ENCODE measurements around the gene CDHR4.
"Not testable (repeated sequence)": the region's sequence is repeated elsewhere in the genome, so short reads cannot be mapped to it uniquely, and the experiment has no call there.

Gene CDHR4

DNA sequence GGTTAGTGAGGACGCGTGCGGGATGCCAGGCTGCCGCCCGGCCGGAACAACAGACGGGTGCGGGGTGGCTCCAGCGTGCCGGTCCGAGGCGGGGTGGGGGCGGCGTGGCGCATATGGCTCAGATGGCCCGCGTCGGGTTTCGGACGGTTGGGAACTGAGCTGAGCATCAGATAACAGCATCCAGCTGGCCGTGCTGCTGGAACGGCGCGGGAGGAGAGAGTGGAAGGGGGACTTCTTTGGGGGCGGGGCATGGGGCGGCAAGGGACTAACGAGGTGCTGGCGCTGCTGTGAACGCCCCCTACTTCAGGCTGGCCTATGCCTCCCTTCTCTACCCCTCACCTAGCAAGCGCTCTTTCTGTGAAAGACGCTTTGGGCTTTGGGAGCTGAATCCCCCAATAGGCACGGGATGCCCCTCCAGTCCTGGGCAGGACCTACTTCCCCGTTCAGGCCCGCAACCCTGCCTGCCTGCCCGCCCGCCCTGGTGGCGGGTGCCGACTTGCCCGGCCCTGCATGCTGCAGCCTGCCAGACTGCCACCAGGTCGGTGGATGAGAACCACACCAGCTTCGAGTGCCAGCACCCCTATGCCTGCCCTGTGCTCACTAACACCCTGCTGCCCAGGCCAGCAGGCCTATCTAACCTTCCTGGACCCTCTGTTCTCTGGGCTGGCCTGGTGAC is 3.9 kb upstream of the CDHR4 start:
- no peak for DNase-seq (ENCODE audit: low read depth in 2 of 2)

DNA sequence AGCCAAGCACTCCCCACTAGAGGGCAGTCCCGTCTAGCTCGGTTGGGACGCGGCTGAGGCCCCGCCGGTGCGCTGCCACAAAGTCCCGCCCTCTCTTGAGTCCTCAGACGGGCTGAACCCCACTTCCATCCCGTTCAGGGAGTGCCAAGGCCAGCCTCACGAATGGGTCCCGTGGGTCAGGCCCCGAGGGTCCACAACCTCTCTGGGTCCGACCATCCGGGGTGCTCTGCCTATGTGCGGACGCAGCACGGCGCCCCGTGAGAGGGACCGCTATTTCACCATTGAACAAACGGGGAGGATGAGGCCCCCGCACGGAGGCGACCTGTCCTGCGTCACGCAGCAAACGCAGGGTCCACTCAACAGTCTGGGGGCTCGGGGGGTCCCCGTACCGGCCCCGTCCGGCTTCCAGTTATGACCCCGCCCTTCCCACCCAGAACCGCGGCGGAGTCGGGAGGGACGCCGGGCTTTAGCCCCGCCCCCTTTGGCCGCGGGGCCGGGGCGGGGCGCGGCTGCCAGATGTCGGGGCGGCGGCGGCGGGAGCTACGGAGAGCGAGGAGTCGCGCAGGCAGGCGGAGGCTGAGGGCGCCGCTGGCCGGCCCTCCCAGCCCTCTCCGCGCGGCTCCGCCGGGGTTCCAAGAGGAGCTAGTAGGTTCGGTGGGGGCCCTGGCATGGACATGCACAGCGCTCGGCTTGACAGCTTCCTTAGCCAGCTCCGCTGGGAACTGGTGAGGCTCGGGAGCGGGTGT is 3.2 kb upstream of the CDHR4 start, which contains the start of gene INKA1:
Gene INKA1 (plus strand): TSS at position 543 of the 746 bp plus-strand sequence. CDS start 132 bp downstream, at position 675.
- peak; percentile 67 to 81 for DNase-seq (ENCODE audit: low read depth in 2 of 2)

DNA sequence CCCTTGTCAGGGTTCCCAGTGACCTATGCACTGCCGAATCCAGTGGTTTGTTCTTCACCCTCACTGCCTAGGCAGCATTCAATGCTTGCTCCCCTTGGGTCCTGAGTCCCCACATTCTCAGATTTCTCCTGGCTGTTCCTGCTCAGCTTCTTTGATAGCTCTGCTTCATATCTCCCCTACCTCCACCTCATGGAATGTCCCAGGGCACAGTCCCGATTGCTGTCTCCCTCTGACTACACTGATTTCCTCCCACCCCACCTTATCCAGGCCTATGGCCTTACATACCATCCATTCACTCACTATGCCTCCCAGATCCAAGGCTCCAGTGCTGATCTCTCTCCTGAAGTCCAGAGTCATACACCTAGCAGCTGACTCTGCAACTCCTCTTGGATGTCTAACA is 1.5 kb upstream of the CDHR4 start:
- DNase-seq (ENCODE audit: low read depth in 2 of 2) = no peak

- no peak for DNase-seq (ENCODE audit: low read depth in 2 of 2)
These were observed 568 bp downstream of the CDHR4 start for GRCh38 chr3:49799105-49799504.

GRCh38 chr3:49794926-49795905 is 4.5 kb downstream of the CDHR4 start:
- no peak for DNase-seq (ENCODE audit: low read depth in 2 of 2)

- no peak for DNase-seq (ENCODE audit: low read depth in 2 of 2)
These were observed 5.2 kb downstream of the CDHR4 start for GRCh38 chr3:49794431-49794830.

DNA sequence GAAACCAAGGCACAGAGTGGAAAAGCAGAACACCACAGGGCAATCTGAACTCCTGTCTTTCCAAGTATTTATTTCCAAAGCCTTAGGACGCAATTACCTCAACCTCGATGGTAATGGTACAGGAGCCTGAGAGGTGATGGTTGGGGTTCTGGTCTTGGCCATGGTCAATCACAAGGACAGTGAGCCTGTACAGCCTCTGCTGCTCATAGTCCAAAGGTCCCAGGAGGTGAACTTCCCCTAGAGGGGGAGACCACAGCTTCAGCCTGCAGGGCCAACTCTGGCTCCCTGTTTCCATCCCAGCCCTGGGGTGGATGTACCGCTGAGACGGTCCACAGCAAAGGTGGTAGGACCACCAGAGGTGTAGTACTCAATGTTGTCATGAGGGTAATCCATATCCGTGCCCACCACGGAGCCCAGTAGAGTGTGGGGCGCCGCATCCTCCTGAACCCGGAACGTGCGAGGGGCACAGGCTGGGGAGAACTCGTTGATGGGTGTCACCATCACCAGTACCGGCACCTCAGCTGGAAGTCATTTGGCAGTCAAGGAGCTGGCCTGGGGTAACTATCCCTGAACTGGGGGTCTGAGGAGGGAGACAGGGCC is 6.1 kb downstream of the CDHR4 start:
- DNase-seq (ENCODE audit: low read depth in 2 of 2) = no peak

DNA sequence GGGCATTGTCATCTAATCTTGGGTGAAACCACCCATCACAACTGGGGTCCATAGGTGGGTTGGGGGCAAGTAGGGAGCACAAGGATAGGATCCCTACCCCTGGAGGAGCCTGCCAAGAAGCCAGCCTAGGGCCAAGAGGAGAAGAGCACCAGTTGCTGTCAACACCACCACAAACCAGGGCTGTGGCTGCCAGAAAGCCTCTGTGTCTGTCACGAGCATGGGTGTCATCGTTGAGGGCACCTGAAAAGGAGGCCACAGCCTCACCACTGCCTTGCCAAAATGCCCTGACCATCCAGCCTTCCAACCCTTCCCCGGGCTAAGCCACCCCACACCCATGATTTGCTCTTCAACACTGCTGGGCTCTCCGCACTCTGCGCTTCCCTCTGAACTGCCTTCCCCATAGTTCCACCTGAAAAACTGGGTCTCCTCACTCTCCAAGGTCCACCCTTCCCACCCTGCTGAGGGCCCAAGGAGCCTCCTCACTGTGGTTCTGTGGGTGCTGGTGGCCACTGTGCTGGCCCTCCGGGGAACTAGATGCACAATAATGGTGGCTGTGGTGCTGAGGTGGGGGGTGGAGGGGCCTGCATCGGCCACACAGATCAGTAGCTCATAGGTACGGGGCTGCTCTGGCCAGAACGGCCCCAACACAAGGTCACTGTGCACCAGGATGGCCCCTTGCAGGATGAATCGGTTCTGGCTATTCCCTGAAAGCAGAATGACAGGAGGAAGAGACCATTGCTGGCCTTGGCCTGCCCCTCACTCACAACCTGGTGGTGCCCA is 7.1 kb downstream of the CDHR4 start:
- DNase-seq (ENCODE audit: low read depth in 2 of 2) = no peak

GRCh38 chr3:49791571-49791970 is 8.1 kb downstream of the CDHR4 start:
- DNase-seq (ENCODE audit: low read depth in 2 of 2) = no peak

- no peak for DNase-seq (ENCODE audit: low read depth in 2 of 2)
These were observed 8.9 kb downstream of the CDHR4 start for GRCh38 chr3:49790626-49791411.

GRCh38 chr3:49788056-49788455 is 11.6 kb downstream of the CDHR4 start:
- DNase-seq (ENCODE audit: low read depth in 2 of 2) = no peak

GRCh38 chr3:49787536-49787935 is 12.1 kb downstream of the CDHR4 start:
- DNase-seq (ENCODE audit: low read depth in 2 of 2) = no peak

- no peak for DNase-seq (ENCODE audit: low read depth in 2 of 2)
These were observed 12.6 kb downstream of the CDHR4 start for GRCh38 chr3:49787182-49787464.

- DNase-seq (ENCODE audit: low read depth in 2 of 2) = peak; percentile 98 to 99
These were observed 13.1 kb downstream of the CDHR4 start, which contains the start of gene IP6K1 for GRCh38 chr3:49786357-49787181. Gene IP6K1, minus strand, starts transcription at chr3:49786542. Its CDS starts 38,502 bp downstream, at chr3:49748040.

- DNase-seq (ENCODE audit: low read depth in 2 of 2) = no peak
These were observed 13.9 kb downstream of the CDHR4 start for GRCh38 chr3:49785565-49786356.

DNA sequence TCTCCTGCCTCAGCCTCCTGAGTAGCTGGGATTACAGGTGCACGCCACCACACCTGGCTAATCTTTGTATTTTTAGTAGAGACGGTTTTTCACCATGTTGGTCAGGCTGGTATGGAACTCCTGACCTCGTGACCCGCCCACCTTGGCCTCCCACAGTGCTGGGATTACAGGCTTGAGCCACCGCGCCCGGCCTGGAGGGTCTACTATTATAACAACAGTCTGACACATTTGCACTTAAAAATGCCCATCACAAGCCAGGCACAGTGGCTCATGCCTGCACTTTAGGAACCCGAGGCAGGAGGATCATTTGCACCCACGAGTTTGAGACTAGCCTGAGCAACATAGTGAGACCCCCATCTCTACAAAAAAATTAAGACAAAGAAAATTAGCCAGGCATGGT is 17.4 kb downstream of the CDHR4 start:
- not testable (repeated sequence) for DNase-seq (ENCODE audit: low read depth in 2 of 2)

GRCh38 chr3:49781415-49782199 is 18.1 kb downstream of the CDHR4 start:
- DNase-seq (ENCODE audit: low read depth in 2 of 2) = no peak

GRCh38 chr3:49780975-49781365 is 18.7 kb downstream of the CDHR4 start:
- DNase-seq (ENCODE audit: low read depth in 2 of 2) = not testable (repeated sequence)
